HS-5 (cell line): ENCODE results near the gene EDNRA.

Experiments
- DNase-seq: peaks from one replicate; pipeline ENCODE4 v3.0.0-alpha.2; 2012; ENCODE audit warnings: low read depth

Gene EDNRA

GRCh38 chr4:147498031-147498660 is 17.2 kb downstream of the EDNRA start:
- DNase-seq, result peak; percentile 44

DNA sequence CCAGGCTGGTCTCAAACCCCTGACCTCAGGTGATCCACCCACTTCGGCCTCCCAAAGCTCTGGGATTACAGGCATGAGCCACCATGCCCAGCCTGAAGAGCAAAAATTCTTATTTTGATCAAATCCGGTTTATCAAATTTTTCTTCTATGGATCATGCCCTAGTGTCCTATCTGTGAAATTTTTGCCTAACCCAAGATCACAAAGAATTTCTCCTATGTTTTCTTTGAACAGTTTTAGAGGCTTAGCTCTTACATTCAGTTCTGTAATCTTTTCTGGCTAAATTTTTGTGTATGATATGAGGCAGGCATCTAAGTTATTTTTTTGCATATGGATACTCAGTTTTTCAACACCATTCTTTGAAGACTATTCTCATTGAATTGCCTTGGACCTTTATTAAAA is 27.4 kb downstream of the EDNRA start:
- DNase-seq, result no peak

GRCh38 chr4:147509386-147509785 is 28.5 kb downstream of the EDNRA start:
- DNase-seq, result no peak

DNA sequence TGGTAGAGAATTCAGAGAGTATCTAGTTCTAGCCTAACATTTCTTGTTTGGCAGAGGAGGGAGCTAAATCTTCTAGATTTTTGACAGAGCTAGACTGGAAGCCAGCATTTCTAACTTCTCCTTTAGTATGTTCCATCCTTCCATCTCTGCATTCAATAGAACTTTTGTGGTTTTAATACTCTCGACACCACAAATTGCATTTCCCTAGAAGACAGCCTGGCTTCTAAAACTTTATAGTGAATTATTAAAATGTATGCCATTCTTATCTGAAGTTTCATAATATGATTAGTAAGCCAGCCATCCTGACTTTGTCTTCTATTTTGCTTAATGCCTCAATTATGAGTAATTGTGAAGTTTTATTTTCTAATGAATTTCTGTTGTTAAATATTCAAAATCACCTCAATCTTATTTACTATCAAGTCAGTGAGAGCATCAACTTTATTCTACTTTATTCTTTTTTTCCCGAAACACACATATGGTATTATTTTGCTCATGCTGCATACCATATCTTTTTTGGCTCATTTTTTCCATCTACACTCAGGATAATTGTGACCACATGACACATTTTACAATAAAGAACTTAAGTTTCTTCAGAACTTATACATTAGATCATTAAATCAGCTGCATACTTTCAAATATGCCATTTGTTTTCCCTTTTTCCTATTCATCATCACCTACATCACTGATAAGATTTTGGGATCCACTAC is 30.2 kb downstream of the EDNRA start:
- DNase-seq, result no peak

GRCh38 chr4:147513091-147513490 is 32.2 kb downstream of the EDNRA start:
- no peak for DNase-seq

GRCh38 chr4:147513952-147514351 is 33.1 kb downstream of the EDNRA start:
- no peak for DNase-seq

DNA sequence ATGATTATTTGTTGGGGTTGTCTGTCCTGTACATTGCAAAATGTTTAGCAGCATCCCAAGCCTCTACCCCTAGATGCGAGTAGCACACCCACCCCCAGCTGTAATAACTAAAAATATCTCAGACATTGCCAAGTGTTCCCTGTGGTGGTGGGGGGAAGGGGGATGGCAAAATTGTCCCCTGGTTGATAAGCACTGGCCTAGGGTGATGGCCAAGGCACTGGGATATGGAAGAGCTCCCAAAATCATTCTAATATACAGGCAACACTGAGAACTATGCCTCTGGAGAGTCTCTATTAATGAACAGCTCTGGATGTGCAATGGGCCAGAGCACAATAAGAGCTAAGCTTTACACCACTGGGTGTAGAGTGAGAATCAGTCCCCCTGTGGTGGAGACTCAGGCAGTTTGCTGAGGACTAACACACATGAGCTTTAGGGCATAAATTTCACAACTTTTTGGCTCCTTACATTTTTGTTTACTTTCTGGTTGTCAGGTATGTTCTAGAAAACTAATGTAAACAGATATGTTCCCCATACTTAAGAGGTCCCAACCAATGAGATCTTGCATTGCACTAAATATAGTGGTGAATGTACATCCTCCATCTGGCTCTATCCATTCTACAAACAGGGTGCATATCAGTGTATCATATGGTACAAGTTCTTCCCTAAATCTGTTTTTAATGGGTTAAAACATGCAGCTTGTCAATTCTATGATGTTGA is 34.5 kb downstream of the EDNRA start:
- DNase-seq, result no peak

- DNase-seq, result no peak
Measured at GRCh38 chr4:147516133-147516532, 35.2 kb downstream of the EDNRA start.

- no peak for DNase-seq
Measured at GRCh38 chr4:147518086-147518485, 37.2 kb downstream of the EDNRA start.

DNA sequence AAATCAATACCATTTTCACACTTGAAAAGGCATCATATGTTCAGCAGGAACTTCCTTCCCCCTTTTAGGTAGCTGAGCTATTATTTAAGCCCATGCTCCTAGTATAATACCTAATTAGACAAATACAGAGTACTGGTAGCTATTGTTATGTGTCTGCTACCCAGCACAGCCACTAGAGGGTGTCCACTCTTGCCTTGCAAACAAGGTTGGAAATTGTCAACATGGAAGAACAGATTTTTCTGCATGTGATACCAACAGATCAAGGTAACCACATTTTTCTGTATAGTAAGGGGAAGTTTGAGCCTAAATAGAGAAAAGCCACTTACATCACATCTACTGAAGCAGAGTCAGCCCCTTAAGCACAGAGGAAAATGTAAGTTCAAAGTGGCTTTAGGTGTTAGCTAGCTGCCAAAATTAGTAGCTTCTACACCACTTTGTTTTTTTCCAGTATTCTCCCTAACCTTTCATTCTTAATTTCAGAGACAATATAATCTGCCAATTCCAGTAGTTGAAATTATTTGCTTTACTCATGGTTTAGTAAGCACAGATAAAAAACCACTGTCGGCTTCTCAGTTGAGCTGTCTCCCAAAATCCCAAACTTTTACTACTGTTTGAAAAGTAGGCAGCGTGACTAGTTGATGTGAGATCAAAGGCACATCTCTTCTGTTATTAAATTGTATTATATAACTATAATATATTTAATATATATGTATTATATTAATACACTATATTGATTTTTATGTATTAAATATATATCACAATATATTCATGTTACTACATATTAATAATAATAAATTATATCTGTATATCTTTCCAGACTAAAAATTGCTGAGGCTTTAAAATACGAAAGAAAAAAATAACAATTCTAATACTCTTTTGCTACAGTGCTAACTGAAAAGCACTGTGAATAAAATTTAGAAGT is 38.2 kb downstream of the EDNRA start:
- peak; percentile 33 for DNase-seq

DNA sequence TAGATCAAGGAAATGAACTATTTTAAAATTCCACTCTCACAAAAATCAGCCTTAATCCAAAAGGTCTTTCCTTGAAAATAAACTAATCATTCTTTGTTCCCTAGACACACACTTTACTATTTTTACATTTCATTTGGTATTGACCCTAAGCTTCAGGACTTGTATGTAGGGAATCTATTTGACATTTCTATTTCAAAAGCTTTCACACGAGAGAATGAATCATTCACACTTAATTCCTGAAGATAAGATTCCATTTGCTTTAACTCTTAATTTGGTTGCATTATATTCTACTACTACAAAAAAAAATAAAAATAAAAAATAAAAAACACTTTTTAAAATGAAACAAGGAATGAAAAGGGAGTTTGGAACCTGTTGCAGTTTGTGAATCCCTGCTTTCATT is 43.7 kb downstream of the EDNRA start:
- no peak for DNase-seq

DNA sequence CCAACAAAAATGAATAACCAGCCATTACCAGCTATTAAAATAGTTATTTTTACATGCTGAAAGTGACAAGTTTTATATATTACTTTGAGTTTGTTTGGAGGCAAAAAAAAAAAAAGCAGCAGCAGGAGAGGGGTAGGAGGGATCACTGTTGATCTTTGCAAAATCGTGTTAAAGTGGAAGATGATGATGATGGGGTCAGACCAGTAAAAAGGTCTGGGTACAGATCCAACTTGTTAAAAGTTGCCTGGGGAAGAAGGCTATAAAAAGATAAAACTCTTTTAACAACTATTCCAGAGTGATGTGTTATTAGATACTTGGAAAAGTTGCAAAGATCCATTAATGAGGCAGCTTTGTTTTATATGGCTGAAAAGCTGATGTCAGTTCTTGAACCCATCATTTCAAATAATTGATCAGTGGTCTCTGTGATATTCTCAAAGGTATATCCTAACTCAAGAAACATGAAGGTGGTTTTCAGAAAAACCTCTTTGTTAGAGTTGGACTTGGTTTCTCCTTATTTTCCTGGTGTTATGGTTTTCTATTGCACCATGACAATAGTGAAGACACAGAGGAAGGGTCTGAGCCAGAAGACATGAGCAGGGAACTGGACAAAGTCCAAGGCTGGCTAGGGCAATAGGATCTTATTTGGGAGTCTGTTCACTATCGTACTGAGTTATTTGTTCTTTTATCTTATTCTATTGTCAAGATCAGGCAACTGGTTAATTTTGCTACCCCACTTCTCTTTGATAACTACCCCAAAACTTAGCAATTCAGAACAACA is 44.8 kb downstream of the EDNRA start:
- DNase-seq, result no peak

GRCh38 chr4:147526272-147526654 is 45.4 kb downstream of the EDNRA start:
- DNase-seq, result no peak

DNA sequence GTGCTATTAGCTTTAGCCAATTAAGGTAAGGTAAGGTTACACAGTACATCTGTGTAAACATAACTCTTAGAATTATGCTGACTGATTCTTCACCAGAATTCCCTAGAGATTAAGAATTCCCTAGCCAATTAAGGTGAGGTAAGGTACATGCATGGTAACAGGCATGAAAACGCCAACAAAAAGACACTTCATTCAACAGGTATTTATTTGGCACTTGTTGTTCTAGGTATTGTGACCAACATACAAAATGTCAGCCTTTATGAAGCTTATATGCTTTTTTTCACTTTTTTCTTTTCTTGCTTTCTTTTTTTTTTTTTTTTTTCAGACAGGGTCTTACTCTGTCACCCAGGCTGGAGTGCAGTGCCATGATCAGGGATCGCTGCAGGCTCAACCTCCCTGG is 47.2 kb downstream of the EDNRA start:
- DNase-seq, result no peak

GRCh38 chr4:147530134-147530533 is 49.2 kb downstream of the EDNRA start:
- no peak for DNase-seq

- DNase-seq, result no peak
Measured at GRCh38 chr4:147530723-147531122, 49.8 kb downstream of the EDNRA start.

- DNase-seq, result no peak
Measured at GRCh38 chr4:147532896-147533295, 52.0 kb downstream of the EDNRA start.

DNA sequence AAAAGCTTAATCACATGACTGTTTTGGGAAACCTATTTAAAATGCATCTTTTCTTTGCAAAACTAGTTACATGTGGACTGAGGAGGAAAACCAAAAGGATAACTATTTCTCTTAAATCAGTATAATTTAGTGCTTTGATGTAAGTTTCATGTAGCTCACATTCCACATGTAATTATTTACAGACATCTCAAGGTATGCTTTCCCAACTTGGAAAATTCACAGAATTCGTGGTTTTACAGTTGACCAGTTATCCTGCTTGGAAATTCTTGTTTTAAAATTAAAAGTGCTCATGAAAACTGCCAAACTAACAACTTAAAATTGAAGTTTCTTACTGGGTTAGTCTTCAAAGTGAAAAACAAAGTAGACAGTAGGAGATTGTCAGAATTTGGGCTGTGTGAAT is 52.4 kb downstream of the EDNRA start:
- no peak for DNase-seq

DNA sequence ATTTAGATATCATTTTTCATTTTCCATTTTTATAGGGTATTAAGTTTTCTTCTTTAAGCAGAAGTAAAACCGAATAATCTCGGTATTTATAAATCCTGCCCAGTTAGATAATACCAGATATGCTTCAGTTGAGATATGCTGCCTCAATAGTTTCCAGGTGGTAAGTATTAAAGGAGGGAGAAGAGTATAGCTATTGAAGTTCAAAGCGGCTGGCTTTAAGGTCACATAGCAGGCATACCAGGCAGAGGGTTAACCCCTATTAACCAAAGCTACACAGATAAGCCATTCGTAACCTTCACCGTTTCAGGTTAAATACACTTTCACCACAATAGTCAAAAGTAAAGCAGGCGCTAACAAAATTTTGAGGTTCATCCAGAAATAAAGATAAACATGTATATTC is 54.2 kb downstream of the EDNRA start:
- no peak for DNase-seq

DNA sequence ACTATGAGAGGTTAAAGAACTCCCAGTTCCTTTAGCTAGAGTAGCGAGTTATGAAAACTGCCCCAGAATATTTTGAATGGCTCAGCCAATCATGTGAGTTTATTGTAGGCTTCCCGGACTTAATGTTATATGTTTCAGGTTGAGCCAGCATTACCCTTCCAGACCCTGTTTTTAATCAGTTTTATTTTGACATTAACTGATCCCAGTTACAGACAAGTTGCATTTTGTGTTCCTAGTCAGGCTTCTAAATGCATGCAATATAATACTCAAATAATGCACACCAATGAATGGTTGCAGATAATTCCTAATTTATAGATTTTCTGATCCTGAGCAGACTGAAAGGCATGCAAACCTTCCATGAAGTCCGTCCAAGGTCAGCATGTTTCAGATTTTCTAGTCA is 57.8 kb downstream of the EDNRA start:
- no peak for DNase-seq

DNA sequence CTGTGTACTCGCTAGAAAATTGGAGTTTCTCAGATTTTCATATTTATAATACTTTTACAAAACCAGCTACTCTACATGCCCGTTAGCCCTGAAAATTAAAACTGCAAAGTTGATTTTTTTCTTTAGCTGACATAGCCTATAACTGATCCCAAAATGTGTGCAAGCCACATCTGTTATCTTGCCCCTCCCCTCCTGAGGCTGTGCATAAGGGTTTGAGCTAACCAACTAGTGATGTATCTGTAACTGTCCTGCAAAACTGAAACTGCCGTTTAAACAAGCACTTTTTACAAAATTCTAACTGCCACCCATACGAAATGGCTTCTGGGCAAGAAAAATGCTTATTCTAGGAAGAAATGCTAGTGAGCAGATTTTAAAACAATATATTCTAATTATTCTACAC is 59.1 kb downstream of the EDNRA start:
- no peak for DNase-seq
